HG02763 (cell line): Measurements from ENCODE around the gene CCDC183.
"Not testable (repeated sequence)": the region's sequence is repeated elsewhere in the genome, so short reads cannot be mapped to it uniquely, and the experiment has no call there.

Experiments used
- ATAC-seq: cut with Tn5 transposase; IDR thresholded peaks from one replicate; pipeline ENCODE4 v1.9.1; 2021; ENCODE audit warnings: mild to moderate bottlenecking, moderate library complexity; ENCODE audit not compliant: unreplicated experiment

Gene CCDC183

DNA sequence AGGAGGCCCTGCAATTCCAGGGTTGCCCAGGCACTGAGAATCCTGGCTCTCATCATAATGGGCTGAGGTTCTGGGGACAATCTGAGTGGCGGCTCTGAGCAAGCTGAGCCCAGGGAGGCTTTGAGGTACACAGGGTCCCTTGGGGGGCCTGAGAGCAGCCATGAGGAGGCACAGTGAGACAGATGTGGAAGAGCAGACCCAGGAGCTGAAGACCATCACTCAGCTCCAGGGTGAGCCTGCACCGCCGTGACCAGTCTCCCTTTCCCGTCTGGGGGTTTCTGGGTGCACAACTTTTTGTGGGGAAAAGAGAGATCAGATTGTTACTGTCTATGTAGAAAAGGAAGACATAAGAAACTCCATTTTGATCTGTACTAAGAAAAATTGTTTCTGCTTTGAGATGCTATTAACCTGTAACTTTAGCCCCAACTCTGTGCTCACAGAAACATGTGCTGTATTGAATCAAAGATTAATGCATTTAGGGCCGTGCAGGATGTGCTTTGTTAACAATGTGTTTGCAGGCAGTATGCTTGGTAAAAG lies at the start of gene CCDC183:
CCDC183 (plus strand) TSS at position 101 of the 537 bp plus-strand sequence; CDS start at position 161, 60 bp downstream.
- no peak for ATAC-seq

DNA sequence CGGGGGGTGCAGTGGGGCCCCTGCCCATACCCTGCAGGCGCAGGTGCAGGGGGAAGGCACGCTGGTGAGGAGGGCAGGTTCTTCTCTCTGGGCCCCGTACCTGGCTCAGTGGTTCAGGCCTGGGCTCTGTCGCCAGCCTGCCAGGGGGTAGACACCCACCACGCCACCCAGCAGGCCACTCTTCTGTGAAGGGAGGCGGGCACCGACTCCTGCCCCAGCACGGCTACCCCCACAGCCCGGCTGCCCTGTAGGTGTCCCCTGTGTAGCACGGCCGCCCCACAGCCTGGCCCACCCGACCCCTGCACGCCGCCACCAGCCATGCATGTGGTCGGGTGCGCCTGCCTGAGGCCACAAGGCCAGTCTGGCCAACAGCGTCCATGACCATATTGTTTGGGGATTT lies 49.5 kb upstream of the CCDC183 start:
- no peak for ATAC-seq

- ATAC-seq, result no peak
Observed at GRCh38 chr9:136747161-136748060, 48.7 kb upstream of the CCDC183 start.

DNA sequence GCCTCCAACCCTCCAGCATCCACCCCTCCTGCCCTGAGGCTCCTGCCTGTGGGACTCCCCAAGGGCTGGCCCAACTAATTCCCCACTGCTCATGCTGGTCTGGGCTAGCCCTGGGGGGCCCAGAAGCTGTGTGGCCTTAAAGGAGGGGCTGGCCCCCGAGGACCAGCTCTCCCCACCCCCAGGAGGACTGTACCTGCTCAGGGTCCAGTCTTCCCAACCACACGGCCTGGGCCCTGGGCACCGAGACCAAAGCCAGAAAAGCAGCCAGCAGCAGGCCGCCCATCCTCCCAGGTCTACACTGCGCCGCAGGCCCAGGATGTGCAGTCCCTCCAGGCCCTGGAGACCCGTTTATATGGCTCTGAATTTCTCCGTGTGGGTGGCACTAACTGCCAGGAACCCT lies 47.9 kb upstream of the CCDC183 start, which contains the start of gene LCN6:
LCN6 (minus strand) TSS at position 325 of the 400 bp plus-strand sequence; CDS start at position 283, 42 bp downstream.
- ATAC-seq, result no peak

DNA sequence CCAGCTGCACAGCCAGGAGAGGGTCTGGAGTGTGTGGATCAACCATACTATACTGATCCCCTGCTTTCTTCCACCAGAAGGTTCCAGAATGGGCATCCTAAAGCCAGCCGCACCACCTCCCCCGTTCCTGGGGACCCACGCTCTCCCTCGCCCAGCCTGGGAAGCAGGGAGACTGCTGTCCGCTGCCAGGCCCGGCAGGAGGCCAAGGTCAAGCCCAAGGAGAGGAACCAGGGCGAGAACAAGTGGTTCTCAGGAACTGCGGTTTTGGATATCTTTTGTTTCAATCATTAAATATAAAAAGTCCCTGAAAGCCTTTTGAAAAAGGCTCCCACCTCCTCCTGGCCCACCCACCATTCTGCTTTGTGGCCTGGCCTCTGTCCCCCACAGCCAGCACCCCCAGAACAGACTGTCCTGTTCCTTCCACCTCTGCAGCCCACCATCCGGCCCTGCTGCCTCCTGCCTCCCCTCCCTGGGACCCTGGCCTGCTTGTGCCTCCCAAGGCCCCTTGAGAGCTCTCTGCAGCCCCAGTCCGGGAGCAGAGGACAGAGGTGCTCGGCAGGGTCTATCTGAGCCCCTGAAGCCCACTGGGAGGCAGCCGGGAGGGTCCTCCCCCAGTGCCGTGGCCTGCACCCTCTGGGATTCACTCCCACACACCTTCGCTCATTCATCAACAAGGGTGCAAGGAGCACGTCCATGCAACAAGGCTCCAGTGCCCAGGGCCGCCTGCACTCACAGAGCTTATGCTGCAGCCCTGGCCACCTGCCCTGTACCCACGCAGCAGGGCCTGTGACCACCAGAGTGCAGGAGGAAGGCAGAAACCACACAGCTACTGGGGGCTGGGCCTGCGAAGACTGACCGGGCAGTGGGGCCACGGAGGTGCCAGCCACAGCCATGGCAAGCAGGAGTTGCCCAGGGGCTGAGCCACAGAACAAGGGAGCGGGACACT lies 47.2 kb upstream of the CCDC183 start:
- ATAC-seq, result no peak

GRCh38 chr9:136750526-136750925 lies 45.6 kb upstream of the CCDC183 start:
- no peak for ATAC-seq

DNA sequence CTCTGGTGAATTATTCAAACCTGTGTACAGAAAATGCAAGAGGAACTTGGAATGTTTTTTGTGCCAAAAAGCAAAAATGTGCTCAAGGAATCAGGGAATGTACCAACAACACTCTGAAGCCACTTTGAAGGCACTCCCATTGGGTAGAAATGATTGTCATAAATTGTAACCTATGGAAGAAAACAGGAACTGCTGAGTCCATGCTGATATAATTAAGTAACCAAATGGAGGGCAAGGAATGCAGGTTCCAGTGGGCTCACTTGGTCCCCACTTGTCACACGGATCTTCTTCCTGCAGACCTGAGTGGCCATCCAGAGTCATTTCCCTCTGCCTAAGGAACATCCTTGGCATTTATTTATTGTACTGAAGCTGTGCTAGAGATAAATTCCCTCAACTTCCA lies 44.9 kb upstream of the CCDC183 start:
- ATAC-seq, result no peak

DNA sequence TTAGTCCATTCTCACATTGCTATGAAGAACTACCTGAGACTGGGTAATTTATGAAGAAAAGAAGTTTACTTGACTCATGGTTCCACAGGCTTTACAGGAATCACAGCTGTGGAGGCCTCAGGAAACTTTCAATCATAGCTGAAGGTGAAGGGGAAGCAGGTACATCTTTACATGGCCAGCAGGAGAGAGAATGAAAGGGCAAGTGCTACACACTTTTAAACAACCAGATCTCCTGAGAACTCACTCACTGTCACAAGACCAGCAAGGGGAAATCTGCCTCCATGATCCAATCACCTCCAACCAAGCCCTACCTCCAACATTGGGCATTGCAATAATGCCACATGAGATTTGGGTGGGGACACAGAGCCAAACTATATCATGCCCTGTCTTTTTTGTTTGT lies 44.3 kb upstream of the CCDC183 start:
- ATAC-seq, result no peak

DNA sequence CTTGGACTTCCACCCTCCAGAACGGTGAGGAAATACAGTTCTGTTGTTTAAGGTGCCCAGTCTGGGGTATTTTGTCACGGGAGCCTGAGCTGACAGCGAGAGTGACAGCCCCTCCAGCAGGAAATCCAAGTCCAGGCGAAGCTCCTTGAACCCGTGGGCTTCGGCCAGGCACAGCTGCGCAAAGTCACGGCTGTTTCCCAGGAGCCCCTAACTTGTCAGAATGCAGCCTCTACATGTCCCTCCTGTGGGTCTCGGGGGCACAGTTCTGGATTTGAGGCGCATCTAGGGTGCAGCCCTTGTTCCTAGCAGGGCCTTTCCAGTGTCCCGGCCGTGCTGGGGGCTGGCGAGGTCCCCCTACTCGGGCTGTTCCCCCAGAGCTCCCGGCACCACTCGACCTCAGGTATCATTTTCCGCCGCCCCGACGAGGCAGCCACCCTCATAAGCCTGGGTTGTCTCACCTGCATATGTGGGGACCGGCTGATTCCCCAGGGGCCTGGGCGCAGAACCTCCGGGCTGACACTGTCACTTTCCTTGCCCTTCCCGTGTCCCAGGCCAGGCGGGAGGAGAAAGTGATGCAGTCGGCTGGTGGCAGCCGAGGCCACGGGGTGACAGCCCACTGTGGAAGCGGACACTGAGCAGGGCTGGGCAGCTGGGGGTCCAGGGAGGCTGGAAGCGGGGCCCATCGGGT lies 42.6 kb upstream of the CCDC183 start:
- no peak for ATAC-seq

GRCh38 chr9:136754059-136754572 lies 42.0 kb upstream of the CCDC183 start:
- no peak for ATAC-seq

- ATAC-seq, result no peak
Observed at GRCh38 chr9:136754626-136755301, 41.4 kb upstream of the CCDC183 start.

DNA sequence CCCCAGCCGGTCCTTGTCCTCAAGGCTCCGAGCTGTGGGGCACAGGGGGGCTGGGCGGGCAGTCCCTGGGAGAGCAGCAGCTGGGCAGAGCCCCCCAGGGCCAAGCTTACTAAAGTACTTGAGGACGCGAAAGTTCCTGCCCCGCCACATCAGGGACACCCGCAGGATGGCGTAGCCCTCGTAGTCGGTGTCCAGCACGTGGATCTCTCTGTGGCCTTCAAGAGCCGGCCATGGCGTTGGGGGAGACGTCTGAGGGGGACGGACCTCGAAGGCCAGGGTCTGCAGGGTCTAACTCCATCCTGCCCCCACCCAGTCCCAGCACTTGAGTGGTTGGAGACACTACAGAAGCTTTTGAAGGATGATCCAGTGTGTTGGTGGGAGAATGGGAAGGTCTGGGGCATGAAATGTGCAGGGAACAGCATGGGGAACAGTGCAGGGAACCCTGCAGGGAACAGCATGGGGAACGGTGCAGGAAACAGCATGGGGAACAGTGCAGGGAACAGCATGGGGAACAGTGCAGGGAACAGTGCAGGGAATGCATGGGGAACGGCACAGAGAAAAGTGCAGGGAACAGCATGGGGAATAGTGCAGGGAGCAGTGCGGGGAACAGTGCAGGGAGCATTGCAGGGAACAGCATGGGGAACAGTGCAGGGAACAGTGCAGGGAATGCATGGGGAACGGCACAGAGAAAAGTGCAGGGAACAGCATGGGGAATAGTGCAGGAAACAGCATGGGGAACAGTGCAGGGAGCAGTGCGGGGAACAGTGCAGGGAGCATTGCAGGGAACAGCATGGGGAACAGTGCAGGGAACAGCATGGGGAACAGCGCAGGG lies 40.6 kb upstream of the CCDC183 start:
- not testable (repeated sequence) for ATAC-seq

GRCh38 chr9:136756134-136756438 lies 40.1 kb upstream of the CCDC183 start:
- no peak for ATAC-seq

DNA sequence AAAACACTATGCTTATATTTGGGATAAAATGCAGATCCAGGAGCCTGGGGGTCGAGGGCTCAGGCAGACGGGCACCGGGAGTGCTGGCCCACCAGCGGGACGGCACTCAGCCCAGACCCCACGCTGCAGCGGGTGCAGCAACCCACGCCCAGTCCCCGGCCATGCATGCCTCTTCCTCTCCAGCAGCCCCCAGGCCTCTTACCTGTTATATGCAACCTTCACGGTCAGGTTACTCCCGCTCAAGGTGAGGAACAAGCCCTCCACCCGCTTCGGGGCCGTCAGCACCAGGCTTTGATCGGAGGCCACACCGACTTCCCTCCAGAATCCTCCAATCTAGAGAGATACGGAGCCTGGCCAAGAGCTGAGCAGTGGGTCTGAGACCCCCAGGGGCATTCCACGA lies 39.3 kb upstream of the CCDC183 start:
- no peak for ATAC-seq

DNA sequence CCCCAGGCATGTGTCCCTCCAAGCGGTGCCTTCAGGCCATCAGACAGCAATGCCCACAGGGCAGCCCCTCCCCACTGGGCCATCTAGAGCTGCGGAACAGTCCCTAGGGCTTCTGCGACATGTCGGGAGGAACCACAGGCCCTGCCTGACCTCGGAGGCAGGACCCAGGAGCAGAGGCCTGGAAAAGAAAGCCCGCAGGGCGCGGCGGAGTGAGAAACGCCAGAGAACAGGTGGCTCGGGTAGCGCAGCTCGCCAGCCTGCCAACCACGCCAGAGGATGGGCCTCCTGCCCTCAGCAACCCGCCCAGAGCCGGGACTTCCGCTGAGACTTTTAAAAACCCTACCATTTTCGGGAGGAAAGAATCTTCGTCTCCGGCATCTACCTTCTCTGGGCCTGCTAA lies 38.8 kb upstream of the CCDC183 start:
- ATAC-seq, result no peak

DNA sequence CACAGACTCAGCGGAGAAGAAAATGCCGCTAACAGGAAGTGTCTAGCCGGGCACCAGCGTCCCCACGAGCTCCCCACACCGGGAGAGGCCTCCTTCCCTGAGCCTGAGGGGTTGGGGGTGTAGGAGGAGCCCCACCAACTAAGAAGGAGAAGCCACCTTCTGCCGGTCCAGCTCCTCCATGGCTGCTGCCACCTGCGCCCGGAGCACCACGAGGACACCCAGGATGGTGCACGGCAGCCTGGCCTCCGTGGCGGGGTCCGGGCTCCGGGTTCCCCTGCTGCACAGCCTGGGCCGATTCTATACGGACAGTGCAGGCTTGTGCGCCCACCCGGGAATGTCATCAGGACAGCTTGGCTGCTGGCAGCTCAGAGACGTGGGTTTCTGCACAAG lies 38.4 kb upstream of the CCDC183 start:
- ATAC-seq, result no peak

DNA sequence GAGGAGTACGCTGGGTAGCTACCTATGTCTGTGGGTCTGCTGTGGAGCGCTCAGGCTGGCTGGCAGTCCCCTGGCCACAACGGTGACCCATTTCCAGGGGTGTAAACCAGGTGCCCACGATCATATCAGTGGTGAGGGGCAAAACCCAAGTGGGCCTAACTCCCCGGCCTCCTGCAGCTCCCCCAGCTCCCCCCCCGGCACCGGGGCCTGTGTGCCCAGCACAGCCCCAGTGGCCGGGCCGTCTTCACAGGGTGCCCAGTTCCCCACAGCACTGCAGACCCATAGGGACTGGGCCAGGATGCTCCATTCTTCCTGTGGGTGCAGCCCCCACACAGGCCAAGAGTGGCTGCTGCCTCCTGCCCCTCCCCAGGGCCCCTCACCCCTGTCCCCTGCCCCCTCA lies 37.1 kb upstream of the CCDC183 start:
- ATAC-seq, result no peak

DNA sequence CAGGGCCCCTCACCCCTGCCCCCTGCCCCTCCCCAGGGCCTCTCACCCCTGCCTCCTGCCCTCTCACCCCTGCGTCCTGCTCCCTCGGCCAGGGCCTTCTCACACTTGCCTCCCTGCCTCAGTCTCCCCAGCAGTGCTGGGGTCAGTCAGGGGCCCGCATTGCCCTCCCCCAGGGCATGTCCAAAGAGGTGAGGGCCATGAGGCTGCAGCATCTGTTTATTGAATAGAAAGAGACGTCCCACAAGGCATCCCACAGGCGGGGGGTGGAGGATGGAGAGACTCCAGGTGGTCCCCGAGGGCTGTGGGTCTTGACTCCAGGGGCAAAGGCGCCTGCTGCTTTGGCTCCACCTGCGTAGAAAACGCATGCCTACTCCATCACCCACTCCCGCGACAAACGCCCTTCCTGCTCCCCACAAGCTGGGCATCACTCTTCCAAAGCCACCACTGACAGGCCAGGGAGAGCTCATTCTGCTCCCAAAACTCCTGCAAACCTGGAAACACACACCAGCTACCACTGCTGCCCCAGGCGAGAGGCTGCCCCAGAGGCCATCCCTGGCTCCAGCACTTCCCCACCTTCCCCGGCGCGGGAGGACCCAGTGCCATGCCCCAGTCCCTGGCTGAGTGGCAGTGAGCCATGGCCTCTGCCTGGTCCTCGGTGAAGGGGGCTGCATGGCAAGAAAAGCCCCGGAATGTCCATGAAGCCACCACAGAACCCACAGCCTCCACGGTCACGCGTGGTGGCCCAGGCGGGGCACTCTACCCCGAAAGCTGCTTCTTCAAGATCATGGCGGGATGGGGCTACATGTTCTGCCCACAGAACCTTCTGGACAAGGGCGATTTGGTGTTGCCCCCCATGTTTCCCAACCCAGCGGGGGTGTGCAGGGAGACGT lies 36.5 kb upstream of the CCDC183 start:
- no peak for ATAC-seq
